Measurements from ENCODE around the gene PCNX2. TPM values are rescaled to one million over a fixed set of nuclear protein-coding genes. Genes with fewer than 3 reads are reported as not detected.

Gene PCNX2
- total and polyA plus RNA-seq, 2 donors (not counting 1 experiment from before 2014, with no cell fraction given), result 17.6 to 34.7 TPM

GRCh38 chr1:233333086-233333485 lies 37.6 kb upstream of the PCNX2 start:
- Mint-ChIP-seq H3K27me3 (peaks cover 30% of the 10 kb centered on the region), H3K9me3 (ENCODE audit: insufficient read depth) (no peaks in the 10 kb centered on the region), H3K4me1 (peaks cover 11% of the 10 kb centered on the region), H3K4me3 (no peak overlapping the region), H3K27ac (no peak overlapping the region)
- Histone ChIP-seq H3K9ac (ENCODE audit: low read length) (no peak overlapping the region), H3K36me3 (replicated peaks in 1 of 2; ENCODE audit: control extremely low read depth in 1 of 2, control insufficient read depth in 1 of 2, extremely low read depth in 1 of 2, insufficient read depth in 2 of 2, low read length in 1 of 2) (no peaks in the 10 kb centered on the region), H4K20me1 (ENCODE audit: control insufficient read depth, insufficient read depth, low read length, poor library complexity, severe bottlenecking) (no peaks in the 10 kb centered on the region), H3K79me2 (ENCODE audit: control insufficient read depth, insufficient read depth, low read length) (no peaks in the 10 kb centered on the region), H3K4me1 (ENCODE audit: control insufficient read depth in 2 of 2, insufficient read depth in 2 of 2, low read length in 2 of 2) (peaks cover 6% of the 10 kb centered on the region in 2 donors), H3K27me3 (replicated peaks in 1 of 4; ENCODE audit: control extremely low read depth in 1 of 4, control insufficient read depth in 3 of 4, insufficient read depth in 4 of 4, low read length in 3 of 4) (peaks cover 0 to 7% (median 2%) of the 10 kb centered on the region in 4 experiments), H3K27ac (ENCODE audit: low read length in 2 of 2) (no peak overlapping the region), H3K9me3 (ENCODE audit: control extremely low read depth in 1 of 3, control insufficient read depth in 2 of 3, insufficient read depth in 1 of 3, low read length in 2 of 3) (no peaks in the 10 kb centered on the region), H3K4me3 (ENCODE audit: control extremely low read depth in 1 of 5, extremely low read depth in 1 of 5, insufficient read depth in 1 of 5, low read depth in 2 of 5, low read length in 4 of 5) (no peak overlapping the region), H3K4me2 (replicated peaks; ENCODE audit: low read depth, low read length, poor library complexity, severe bottlenecking) (no peak overlapping the region), H2AFZ (ENCODE audit: insufficient read depth, low read depth, low read length, poor library complexity, severe bottlenecking) (no peak overlapping the region)
- DNase-seq (no peak), ATAC-seq (ENCODE audit: low read depth) (no peak)
- WGBS (ENCODE audit: insufficient coverage), result no CpG with 5 or more reads among the region's 1 CpG
- ChIA-PET POLR2A (no interaction called here), CTCF (interaction anchor here (0.9 kb wide), 2 partner anchors 28 to 31 kb away, joined by 3 read pairs; no protein-coding TSS in a partner anchor)
- TF ChIP-seq EZH2 (IDR thresholded peaks at IDR 0.05; ENCODE audit: borderline replicate concordance, insufficient read depth, low read depth, low read length, poor library complexity, severe bottlenecking) (no peak), CTCF (IDR thresholded peaks at IDR 0.05) (no peak)
- intact Hi-C loops (cut with micrococcal nuclease), result no loop called here

GRCh38 chr1:233331676-233332519 lies 36.4 kb upstream of the PCNX2 start:
- no peaks in the 10 kb centered on the region for H3K36me3 ChIP-seq (replicated peaks in 1 of 2; ENCODE audit: control extremely low read depth in 1 of 2, control insufficient read depth in 1 of 2, extremely low read depth in 1 of 2, insufficient read depth in 2 of 2, low read length in 1 of 2)
- ChIA-PET CTCF (interaction anchor here (1.5 kb wide), 1 partner anchor 734 kb away, joined by 3 read pairs; no protein-coding TSS in a partner anchor), POLR2A (no interaction called here)
- H3K27ac Mint-ChIP-seq, result no peak overlapping the region
- H3K9me3 Mint-ChIP-seq (ENCODE audit: insufficient read depth), result no peaks in the 10 kb centered on the region
- no peaks in the 10 kb centered on the region for H3K79me2 ChIP-seq (ENCODE audit: control insufficient read depth, insufficient read depth, low read length)
- peaks cover 23% of the 10 kb centered on the region for H3K27me3 Mint-ChIP-seq
- no peak overlapping the region for H3K4me3 ChIP-seq (ENCODE audit: control extremely low read depth in 1 of 5, extremely low read depth in 1 of 5, insufficient read depth in 1 of 5, low read depth in 2 of 5, low read length in 4 of 5)
- no peak overlapping the region for H3K27ac ChIP-seq (ENCODE audit: low read length in 2 of 2)
- ATAC-seq (ENCODE audit: low read depth), result no peak
- H3K4me1 Mint-ChIP-seq, result peaks cover 13% of the 10 kb centered on the region
- TF ChIP-seq EZH2 (IDR thresholded peaks at IDR 0.05; ENCODE audit: borderline replicate concordance, insufficient read depth, low read depth, low read length, poor library complexity, severe bottlenecking) (no peak), CTCF (IDR thresholded peaks at IDR 0.05) (no peak)
- H3K27me3 ChIP-seq (replicated peaks in 1 of 4; ENCODE audit: control extremely low read depth in 1 of 4, control insufficient read depth in 3 of 4, insufficient read depth in 4 of 4, low read length in 3 of 4), result peaks cover 0 to 7% (median 2%) of the 10 kb centered on the region in 4 experiments
- H3K9me3 ChIP-seq (ENCODE audit: control extremely low read depth in 1 of 3, control insufficient read depth in 2 of 3, insufficient read depth in 1 of 3, low read length in 2 of 3), result no peaks in the 10 kb centered on the region
- H3K4me1 ChIP-seq (ENCODE audit: control insufficient read depth in 2 of 2, insufficient read depth in 2 of 2, low read length in 2 of 2), result peaks cover 8% of the 10 kb centered on the region in 2 donors
- intact Hi-C loops (cut with micrococcal nuclease), result no loop called here
- H2AFZ ChIP-seq (ENCODE audit: insufficient read depth, low read depth, low read length, poor library complexity, severe bottlenecking), result no peak overlapping the region
- no peaks in the 10 kb centered on the region for H4K20me1 ChIP-seq (ENCODE audit: control insufficient read depth, insufficient read depth, low read length, poor library complexity, severe bottlenecking)
- no peak overlapping the region for H3K4me2 ChIP-seq (replicated peaks; ENCODE audit: low read depth, low read length, poor library complexity, severe bottlenecking)
- WGBS (ENCODE audit: insufficient coverage), result 77% methylated on average over 6 of the region's 8 CpGs
- DNase-seq, result no peak
- H3K4me3 Mint-ChIP-seq, result no peak overlapping the region
- no peak overlapping the region for H3K9ac ChIP-seq (ENCODE audit: low read length)

All from B cell (primary cell).